ENCODE measurements around the gene TTC34. TPM values are rescaled to one million over a fixed set of nuclear protein-coding genes. Genes with fewer than 3 reads are reported as not detected.

TTC34 gene
- total and polyA plus RNA-seq, 10 of the 15 experiments (the other 5 are each of a cell fraction or from before 2014, with no cell fraction given) = 0.03 to 0.49 (median 0.05) TPM; not detected in 2

- ChIA-PET SMC1A (ENCODE audit: uncharacterized antibody, unreplicated experiment) (no interaction called here), POLR2A (no interaction called here), CTCF (interaction anchor here (0.6 kb wide), 2 partner anchors 87 to 1460 kb away, joined by 3 read pairs; no protein-coding TSS in a partner anchor), RAD21 (ENCODE audit: unreplicated experiment) (no interaction called here)
- Histone ChIP-seq H3K27me3 (replicated peaks in 1 of 2; ENCODE audit: control insufficient read depth in 2 of 2, insufficient read depth in 2 of 2, low read length in 1 of 2) (no peaks in the 10 kb centered on the region), H3K4me1 (ENCODE audit: control insufficient read depth, insufficient read depth, low read length) (no peaks in the 10 kb centered on the region), H3K4me2 (ENCODE audit: control insufficient read depth, insufficient read depth) (no peak overlapping the region), H3K27ac (ENCODE audit: control insufficient read depth, insufficient read depth) (no peak overlapping the region), H3K4me3 (no peak overlapping the region), H3K79me2 (ENCODE audit: control insufficient read depth, insufficient read depth, low read length) (no peaks in the 10 kb centered on the region), H3K9me3 (replicated peaks; ENCODE audit: control insufficient read depth, insufficient read depth, low read length) (no peaks in the 10 kb centered on the region; the same call in 2 of the 3 replicates), H3K36me3 (ENCODE audit: control insufficient read depth in 2 of 2, insufficient read depth in 2 of 2, low read length in 1 of 2) (no peaks in the 10 kb centered on the region), H2AFZ (ENCODE audit: control insufficient read depth, low read depth, low read length) (no peak overlapping the region), H4K20me1 (ENCODE audit: control insufficient read depth, insufficient read depth) (no peaks in the 10 kb centered on the region), H3K9ac (ENCODE audit: control insufficient read depth, insufficient read depth, low read length) (no peak overlapping the region)
- BruUV-seq (replicated peaks) = no TSS peak
- intact Hi-C loops (cut with micrococcal nuclease; ENCODE audit: unreplicated experiment) (no loop called here), in situ Hi-C loops (cut with MboI) (loop anchor here (25.0 kb wide), 1 partner anchor 823 kb away; no protein-coding TSS in a partner anchor)
- FAIRE-seq (no peak), DNase-seq (ENCODE audit: low read depth, low spot score) (no peak), ATAC-seq (no peak)
- 31% methylated on average over 16 of the region's 19 CpGs for WGBS (ENCODE audit: insufficient coverage, insufficient replicate concordance, low lambda C conversion rate, missing lambda C conversion rate)
- TF ChIP-seq EGR1 (IDR thresholded peaks at IDR 0.05; ENCODE audit: borderline replicate concordance in 1 of 2, low read depth in 2 of 2, low read length in 2 of 2) = no peak
These were observed 16.5 kb downstream of the TTC34 start for GRCh38 chr1:2784854-2785630.

DNA sequence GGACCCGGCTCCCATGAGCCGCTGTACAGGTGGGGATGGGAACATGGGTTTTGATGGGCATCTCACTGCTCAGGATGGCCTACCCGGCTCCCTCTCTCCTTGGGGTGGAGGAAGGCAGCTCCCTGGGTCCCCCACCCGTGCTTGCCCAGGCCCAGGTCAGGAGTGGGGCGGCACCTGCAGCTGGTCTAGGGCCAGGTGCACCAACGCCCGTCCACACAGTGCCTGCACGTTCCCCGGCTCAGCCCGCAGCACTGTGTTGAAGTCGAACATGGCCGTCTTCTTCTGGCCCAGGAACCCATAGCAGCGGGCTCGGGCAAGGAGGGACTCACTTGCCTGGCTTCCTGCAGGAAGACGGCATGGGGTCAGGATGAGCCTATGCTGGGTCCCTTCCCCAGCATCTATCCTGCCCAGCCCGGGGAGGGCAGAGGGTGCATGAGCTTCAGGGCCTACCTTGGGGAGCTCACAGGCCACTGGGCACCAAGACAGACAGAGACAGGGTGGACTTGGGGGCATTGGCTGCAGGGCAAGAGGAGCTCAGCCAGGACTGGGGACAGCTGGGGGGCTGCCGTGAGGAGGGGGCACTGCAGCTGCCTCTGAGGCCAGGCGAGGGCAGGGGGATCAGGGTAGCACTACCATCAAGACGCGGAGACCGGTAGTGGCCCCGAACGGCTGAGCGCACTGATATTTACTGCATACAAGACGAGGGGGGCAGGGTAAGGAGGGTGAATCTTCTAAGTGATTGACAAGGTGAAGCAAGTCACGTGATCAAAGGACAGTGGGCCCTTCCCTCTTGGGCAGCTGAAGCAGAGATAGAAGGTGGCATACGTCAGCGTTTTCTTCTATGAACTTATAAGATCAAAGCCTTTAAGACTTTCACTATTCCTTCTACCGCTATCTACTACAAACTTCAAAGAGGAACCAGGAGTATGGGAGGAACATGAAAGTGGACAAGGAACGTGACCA is 17.8 kb downstream of the TTC34 start:
- intact Hi-C loops (cut with micrococcal nuclease; ENCODE audit: unreplicated experiment) (no loop called here), in situ Hi-C loops (cut with MboI) (loop anchor here (25.0 kb wide), 1 partner anchor 821 kb away; no protein-coding TSS in a partner anchor)
- CTCF ChIA-PET = no interaction called here
- Histone ChIP-seq H4K20me1 (ENCODE audit: control insufficient read depth, insufficient read depth) (no peaks in the 10 kb centered on the region), H3K4me3 (no peak overlapping the region), H3K9me3 (replicated peaks; ENCODE audit: control insufficient read depth, insufficient read depth, low read length) (no peaks in the 10 kb centered on the region; the same call in 2 of the 3 replicates), H3K79me2 (ENCODE audit: control insufficient read depth, insufficient read depth, low read length) (no peaks in the 10 kb centered on the region), H3K4me2 (ENCODE audit: control insufficient read depth, insufficient read depth) (no peak overlapping the region), H2AFZ (ENCODE audit: control insufficient read depth, low read depth, low read length) (no peak overlapping the region), H3K27ac (ENCODE audit: control insufficient read depth, insufficient read depth) (no peak overlapping the region), H3K4me1 (ENCODE audit: control insufficient read depth, insufficient read depth, low read length) (no peaks in the 10 kb centered on the region), H3K9ac (ENCODE audit: control insufficient read depth, insufficient read depth, low read length) (no peak overlapping the region), H3K36me3 (ENCODE audit: control insufficient read depth in 2 of 2, insufficient read depth in 2 of 2, low read length in 1 of 2) (no peaks in the 10 kb centered on the region), H3K27me3 (replicated peaks in 1 of 2; ENCODE audit: control insufficient read depth in 2 of 2, insufficient read depth in 2 of 2, low read length in 1 of 2) (no peaks in the 10 kb centered on the region)
- RAD21 ChIA-PET (ENCODE audit: unreplicated experiment) = no interaction called here
- ATAC-seq (no peak), FAIRE-seq (no peak), DNase-seq (ENCODE audit: low read depth, low spot score) (no peak)
- POLR2A ChIA-PET = no interaction called here
- no TSS peak for BruUV-seq (replicated peaks)
- 53% methylated on average over 25 of the region's 30 CpGs for WGBS (ENCODE audit: insufficient coverage, insufficient replicate concordance, low lambda C conversion rate, missing lambda C conversion rate)
- SMC1A ChIA-PET (ENCODE audit: uncharacterized antibody, unreplicated experiment) = no interaction called here
- TF ChIP-seq, protein P1, sequence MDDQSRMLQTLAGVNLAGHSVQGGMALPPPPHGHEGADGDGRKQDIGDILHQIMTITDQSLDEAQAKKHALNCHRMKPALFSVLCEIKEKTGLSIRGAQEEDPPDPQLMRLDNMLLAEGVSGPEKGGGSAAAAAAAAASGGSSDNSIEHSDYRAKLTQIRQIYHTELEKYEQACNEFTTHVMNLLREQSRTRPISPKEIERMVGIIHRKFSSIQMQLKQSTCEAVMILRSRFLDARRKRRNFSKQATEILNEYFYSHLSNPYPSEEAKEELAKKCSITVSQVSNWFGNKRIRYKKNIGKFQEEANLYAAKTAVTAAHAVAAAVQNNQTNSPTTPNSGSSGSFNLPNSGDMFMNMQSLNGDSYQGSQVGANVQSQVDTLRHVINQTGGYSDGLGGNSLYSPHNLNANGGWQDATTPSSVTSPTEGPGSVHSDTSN (IDR thresholded peaks at IDR 0.05; ENCODE audit: insufficient replicate concordance, low read depth, low read length) = no peak
- TF ChIP-seq SUPT20H (IDR thresholded peaks at IDR 0.05; ENCODE audit: borderline replicate concordance, control insufficient read depth, low read depth, low read length) (no peak), NKRF (conservative IDR thresholded peaks at IDR 0.05) (no peak), YY1 (IDR thresholded peaks at IDR 0.05; ENCODE audit: low read depth, low read length) (no peak), CREM (IDR thresholded peaks at IDR 0.05; ENCODE audit: low read depth) (no peak), CHD4 (IDR thresholded peaks at IDR 0.05) (no peak), SMARCA5 (IDR thresholded peaks at IDR 0.05) (no peak), TCF12 (IDR thresholded peaks at IDR 0.05; ENCODE audit: low read depth, low read length) (no peak), TBL1XR1 (IDR thresholded peaks at IDR 0.05; ENCODE audit: low read depth, low read length) (no peak)

Measured in GM12878 (cell line).